Transverse colon (tissue), 4 donors: ENCODE data around the gene CDH12. TPM values are rescaled to one million over a fixed set of nuclear protein-coding genes. Genes with fewer than 3 reads are reported as not detected.

Experiments
- DNase-seq: peaks from one replicate; pipeline ENCODE4 v3.0.0-alpha.2; 2019
- H3K27ac ChIP-seq, 4 donors: fragments of 200-600 bp; sonication (generic); 2 replicates each; pipeline ENCODE4 v1.5.1; 2016 to 2018; ENCODE audit warnings: inconsistent platforms in 4 of 4
- H3K27me3 ChIP-seq: fragments of 200-600 bp; sonication (generic); 2 replicates; pipeline ENCODE4 v1.5.1; 2017; ENCODE audit warnings: inconsistent platforms
- H3K36me3 ChIP-seq, 4 donors: fragments of 200-600 bp; sonication (generic); 2 replicates each; pipeline ENCODE4 v1.5.1; 2017 to 2019; ENCODE audit warnings: inconsistent platforms in 4 of 4
- H3K4me1 ChIP-seq, 4 donors: fragments of 200-600 bp; sonication (generic); 2 replicates each; pipeline ENCODE4 v1.5.1; 2017 to 2020; ENCODE audit warnings: inconsistent platforms in 4 of 4
- H3K4me3 ChIP-seq, 4 donors: fragments of 200-600 bp; sonication (generic); 1 replicate in 1 of 4; 2 replicates in 3 of 4; pipeline versions ENCODE4 v1.5.1 to v1.6.1; 2017 to 2019; ENCODE audit warnings: inconsistent platforms in 4 of 4
- H3K9me3 ChIP-seq, 2 donors: fragments of 200-600 bp; sonication (generic); 2 replicates each; pipeline ENCODE4 v1.5.1; 2017 to 2019; ENCODE audit warnings: inconsistent platforms in 2 of 2
- CTCF ChIP-seq, 5 experiments: fragments of 200-600 bp in 3 of 5; fragments of 450-650 bp in 2 of 5; sonication (generic) in 3 of 5; IDR thresholded peaks; 1 replicate in 2 of 5; 2 replicates in 3 of 5; pipeline ENCODE4 v1.5.1; 2016 to 2017; ENCODE audit warnings: antibody characterized with exemption in 5 of 5, inconsistent platforms in 3 of 5, mild to moderate bottlenecking in 2 of 5, moderate library complexity in 1 of 5
- EP300 ChIP-seq: sonication (generic); formaldehyde crosslinking; IDR thresholded peaks from one replicate; pipeline ENCODE4 v1.6.1; 2017; ENCODE audit warnings: antibody characterized with exemption, low read depth
- POLR2A ChIP-seq: fragments of 450-650 bp; IDR thresholded peaks from one replicate; pipeline ENCODE4 v1.6.1; 2016; ENCODE audit warnings: antibody characterized with exemption, mild to moderate bottlenecking, moderate library complexity
- POLR2AphosphoS5 ChIP-seq, 3 donors: sonication (generic); formaldehyde crosslinking; IDR thresholded peaks; one replicate each; pipeline ENCODE4 v1.6.1; 2016; ENCODE audit warnings: antibody characterized with exemption in 3 of 3
- WGBS, 2 donors: methylation state at CpG; one replicate each; pipeline ENCODE4 v1.1.5; 2018; ENCODE audit warnings: low coverage in 1 of 2; 5-methylcytosine and 5-hydroxymethylcytosine counted together
- in situ Hi-C, 4 donors: fragments of 200-750 bp; cut with MboI; loops; one replicate each; pipeline versions ENCODE4 v1.15.0 to v1.15.1; 2017; ENCODE audit warnings: low sequenced_read_pairs in 3 of 4, low pct_ligation_motif_present in 1 of 4, low pct_unique_long_range_greater_than_20kb in 1 of 4
- intact Hi-C: fragments of 100-400 bp; cut with DNase I; formaldehyde crosslinking; loops from one replicate; pipeline ENCODE4 v1.15.1; 2023; ENCODE audit warnings: low total_unique reads
- total RNA-seq, 4 donors: library from RNA; depleted of rRNA; stranded (reverse); fragments of >200 nt; gene quantifications; one replicate each; pipeline ENCODE4 v1.1.0, GENCODE V29; 2016

CDH12 gene
- total RNA-seq, 4 donors from 2014 or later: 0.14 TPM; not detected in 3

- in situ Hi-C loops: no loop called here
- intact Hi-C loops: no loop called here
- WGBS, 2 donors: 65 to 69% methylated on average over 3 of the region's 3 CpGs
- Histone ChIP-seq H3K36me3 (no peaks in the 10 kb centered on the region), H3K4me3 (no peak overlapping the region), H3K4me1 (no peaks in the 10 kb centered on the region), H3K27ac (no peak overlapping the region), H3K9me3 (no peaks in the 10 kb centered on the region), H3K27me3 (no peaks in the 10 kb centered on the region)
- no peak for DNase-seq
- TF ChIP-seq POLR2AphosphoS5 (IDR thresholded peaks at IDR 0.05): no peak
- TF ChIP-seq POLR2A: no peak
- TF ChIP-seq EP300: no peak
- no peak for TF ChIP-seq CTCF (IDR thresholded peaks at IDR 0.05)
These were observed 741.8 kb downstream of the CDH12 start for GRCh38 chr5:22111320-22111719.

- intact Hi-C loops (no loop called here), in situ Hi-C loops (no loop called here)
- H3K27ac ChIP-seq: no peak overlapping the region
- TF ChIP-seq CTCF (IDR thresholded peaks at IDR 0.05) (no peak), POLR2A (no peak), POLR2AphosphoS5 (IDR thresholded peaks at IDR 0.05) (no peak), EP300 (no peak)
- no peak for DNase-seq
- no peaks in the 10 kb centered on the region for H3K9me3 ChIP-seq
- H3K4me3 ChIP-seq: no peak overlapping the region
- no peaks in the 10 kb centered on the region for H3K27me3 ChIP-seq
- H3K4me1 ChIP-seq: no peaks in the 10 kb centered on the region
- H3K36me3 ChIP-seq: no peaks in the 10 kb centered on the region
These were observed 743.8 kb downstream of the CDH12 start for GRCh38 chr5:22109315-22109714.

- H3K4me1 ChIP-seq: no peaks in the 10 kb centered on the region
- H3K36me3 ChIP-seq: no peaks in the 10 kb centered on the region
- DNase-seq: no peak
- intact Hi-C loops: no loop called here
- no peaks in the 10 kb centered on the region for H3K27me3 ChIP-seq
- H3K27ac ChIP-seq: no peak overlapping the region
- TF ChIP-seq POLR2A (no peak), POLR2AphosphoS5 (IDR thresholded peaks at IDR 0.05) (no peak), CTCF (IDR thresholded peaks at IDR 0.05) (no peak), EP300 (no peak)
- no peaks in the 10 kb centered on the region for H3K9me3 ChIP-seq
- no peak overlapping the region for H3K4me3 ChIP-seq
- in situ Hi-C loops: no loop called here
These were observed 744.6 kb downstream of the CDH12 start for GRCh38 chr5:22108545-22108944.

GRCh38 chr5:22102823-22103359 is 750.3 kb downstream of the CDH12 start:
- DNase-seq: no peak
- in situ Hi-C loops: no loop called here
- Histone ChIP-seq H3K4me3 (no peak overlapping the region), H3K4me1 (no peaks in the 10 kb centered on the region), H3K27me3 (no peaks in the 10 kb centered on the region), H3K36me3 (no peaks in the 10 kb centered on the region), H3K9me3 (no peaks in the 10 kb centered on the region), H3K27ac (no peak overlapping the region)
- WGBS, 2 donors: 58 to 67% methylated on average over 2 to 5 of the region's 5 CpGs
- TF ChIP-seq POLR2A (no peak), CTCF (IDR thresholded peaks at IDR 0.05) (no peak), EP300 (no peak), POLR2AphosphoS5 (IDR thresholded peaks at IDR 0.05) (no peak)
- intact Hi-C loops: no loop called here
